Keratinocyte (primary cell): Measurements from ENCODE around the gene C16orf92. TPM values are rescaled to one million over a fixed set of nuclear protein-coding genes. Genes with fewer than 3 reads are reported as not detected.

ENCODE experiments used
- DNase-seq: peaks from one replicate; pipeline ENCODE4 v3.0.0-alpha.2; 2011; ENCODE audit warnings: low read depth, missing footprints, low spot score
- FAIRE-seq: peaks from 2 replicates; lab custom pipeline; 2011; peaks lifted over from hg19 to GRCh38; lab: Jason Lieb, UNC
- H2AFZ ChIP-seq: 2 replicates; pipeline ENCODE4 v1.6.0; 2012; ENCODE audit warnings: low read length, control low read depth, inconsistent platforms; ENCODE audit not compliant: control insufficient read depth
- H3K27ac ChIP-seq: 2 replicates; pipeline ENCODE4 v1.5.1; 2011; ENCODE audit warnings: low read length; ENCODE audit not compliant: control insufficient read depth, insufficient read depth
- H3K27me3 ChIP-seq: 3 replicates; pipeline ENCODE4 v1.6.0; 2011; ENCODE audit warnings: low read length; ENCODE audit not compliant: control insufficient read depth, insufficient read depth; ENCODE audit errors: extremely low read depth
- H3K36me3 ChIP-seq, 2 experiments: 2 replicates in 1 of 2; 3 replicates in 1 of 2; pipeline ENCODE4 v1.5.1; 2011; ENCODE audit warnings: low read length in 2 of 2, mild to moderate bottlenecking in 1 of 2; ENCODE audit not compliant: control insufficient read depth in 2 of 2, insufficient read depth in 2 of 2; ENCODE audit errors: extremely low read depth in 1 of 2
- H3K4me1 ChIP-seq: 3 replicates; pipeline ENCODE4 v1.5.1; 2011; ENCODE audit warnings: low read length; ENCODE audit not compliant: control insufficient read depth, insufficient read depth; ENCODE audit errors: extremely low read depth
- H3K4me2 ChIP-seq: 3 replicates; pipeline ENCODE4 v1.6.0; 2011; ENCODE audit warnings: low read depth, low read length; ENCODE audit not compliant: control insufficient read depth, insufficient read depth; ENCODE audit errors: extremely low read depth
- H3K4me3 ChIP-seq, 3 experiments: fragments of 200-600 bp in 1 of 3; sonication (generic) in 1 of 3; 2 replicates in 2 of 3; 3 replicates in 1 of 3; pipeline ENCODE4 v1.5.1; 2011 to 2016; ENCODE audit warnings: low read length in 3 of 3, mild to moderate bottlenecking in 3 of 3, control low read depth in 2 of 3, inconsistent platforms in 1 of 3, low read depth in 1 of 3, mixed read lengths in 1 of 3, mixed run types in 1 of 3, moderate library complexity in 1 of 3; ENCODE audit not compliant: control insufficient read depth in 2 of 3, insufficient read depth in 2 of 3; ENCODE audit errors: extremely low read depth in 1 of 3
- H3K79me2 ChIP-seq: 2 replicates; pipeline ENCODE4 v1.6.0; 2012; ENCODE audit warnings: low read length; ENCODE audit not compliant: control insufficient read depth, insufficient read depth
- H3K9ac ChIP-seq: 3 replicates; pipeline ENCODE4 v1.6.0; 2011; ENCODE audit warnings: low read length; ENCODE audit not compliant: control insufficient read depth, insufficient read depth; ENCODE audit errors: extremely low read depth
- H3K9me1 ChIP-seq: 3 replicates; pipeline ENCODE4 v1.6.0; 2011; ENCODE audit warnings: low read length; ENCODE audit not compliant: control insufficient read depth, insufficient read depth; ENCODE audit errors: extremely low read depth
- H3K9me3 ChIP-seq: 2 replicates; pipeline ENCODE4 v1.5.1; 2012; ENCODE audit warnings: low read depth, low read length; ENCODE audit not compliant: control insufficient read depth
- H4K20me1 ChIP-seq: 3 replicates; pipeline ENCODE4 v1.6.0; 2011; ENCODE audit warnings: low read length; ENCODE audit not compliant: control insufficient read depth, insufficient read depth; ENCODE audit errors: extremely low read depth
- EZH2 ChIP-seq: IDR thresholded peaks from one replicate; pipeline ENCODE4 v1.6.1; 2012; ENCODE audit warnings: inconsistent platforms, mild to moderate bottlenecking, low read length, moderate library complexity
- dilution Hi-C: fragments of 300-500 bp; cut with MboI; formaldehyde crosslinking; loops from one replicate; pipeline ENCODE4 v1.7.0; 2020; ENCODE audit warnings: low sequenced_read_pairs; ENCODE audit not compliant: extremely low pct_ligation_motif_present
- polyA plus RNA-seq, 5 experiments: library from polyadenylated mRNA; depleted of rRNA in 3 of 5; stranded (reverse) in 3 of 5; stranded (forward) in 1 of 5; unstranded in 1 of 5; fragments of >200 nt; gene quantifications; 1 replicate in 1 of 5; 2 replicates in 3 of 5; 3 replicates in 1 of 5; pipeline versions ENCODE4 v1.2.1 to v1.2.3, GENCODE V29; 2011 to 2012; ENCODE audit warnings: missing spikeins in 2 of 5, low read depth in 1 of 5, low replicate concordance in 1 of 5
- TF ChIP-seq, protein P1 (sequence below), 3 experiments: IDR thresholded peaks in 1 of 3; conservative IDR thresholded peaks in 1 of 3; optimal IDR thresholded peaks in 1 of 3; 2 replicates in 2 of 3; 3 replicates in 1 of 3; pipeline versions ENCODE3 to v1.5.1; 2011; ENCODE audit warnings: low read length in 3 of 3, mild to moderate bottlenecking in 3 of 3, moderate library complexity in 2 of 3, control low read depth in 1 of 3, inconsistent platforms in 1 of 3; ENCODE audit not compliant: insufficient read depth in 2 of 3; ENCODE audit errors: extremely low read depth in 1 of 3

The C16orf92 gene
- polyA plus RNA-seq, 1 donor (not counting 4 experiments of a cell fraction or from before 2014, with no cell fraction given) = not detected

DNA sequence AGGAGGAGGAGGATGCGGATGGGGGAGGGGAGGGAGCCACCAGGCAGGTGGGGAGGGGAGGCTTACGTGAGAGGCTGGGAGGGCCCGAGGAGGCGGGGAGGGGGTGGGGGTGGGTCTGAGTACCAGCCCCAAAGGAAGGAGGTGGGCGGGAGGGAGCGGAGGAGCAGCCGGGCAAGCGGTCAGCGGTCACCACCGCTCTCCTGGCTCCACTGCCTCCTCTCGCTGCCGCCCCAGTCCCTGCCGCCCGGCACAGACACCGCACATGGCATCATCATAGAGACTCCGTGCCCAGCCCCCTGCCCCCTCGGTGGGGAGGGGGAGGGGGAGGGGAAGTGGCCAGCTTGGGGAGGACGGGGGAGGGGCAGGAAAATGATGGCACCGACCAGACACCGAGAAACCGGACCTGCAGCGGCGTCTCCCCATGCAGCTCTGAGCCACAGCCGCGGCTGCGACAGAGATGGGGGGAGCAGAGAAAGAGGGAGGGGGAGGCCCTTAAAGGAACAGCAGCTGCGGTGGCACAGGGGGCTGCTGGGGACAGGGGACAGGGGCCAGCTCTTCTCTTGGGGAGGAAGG is 7.9 kb downstream of the C16orf92 start, which contains the start of gene TLCD3B:
Gene TLCD3B (minus strand): TSS at position 431 of the 573 bp plus-strand sequence. CDS start 744 bp downstream, outside the sequence.
- no peak within 1 kb of the TSS for H3K4me2 ChIP-seq
- no peak within 1 kb of the TSS for H3K9ac ChIP-seq
- peaks cover 41% of the 10 kb centered on the region for H3K27me3 ChIP-seq
- H3K4me3 ChIP-seq = no peak within 1 kb of the TSS
- H3K4me1 ChIP-seq = no peaks in the 10 kb centered on the region
- no peak within 1 kb of the TSS for H2AFZ ChIP-seq
- H3K9me3 ChIP-seq = no peaks in the 10 kb centered on the region
- TF ChIP-seq, protein P1, sequence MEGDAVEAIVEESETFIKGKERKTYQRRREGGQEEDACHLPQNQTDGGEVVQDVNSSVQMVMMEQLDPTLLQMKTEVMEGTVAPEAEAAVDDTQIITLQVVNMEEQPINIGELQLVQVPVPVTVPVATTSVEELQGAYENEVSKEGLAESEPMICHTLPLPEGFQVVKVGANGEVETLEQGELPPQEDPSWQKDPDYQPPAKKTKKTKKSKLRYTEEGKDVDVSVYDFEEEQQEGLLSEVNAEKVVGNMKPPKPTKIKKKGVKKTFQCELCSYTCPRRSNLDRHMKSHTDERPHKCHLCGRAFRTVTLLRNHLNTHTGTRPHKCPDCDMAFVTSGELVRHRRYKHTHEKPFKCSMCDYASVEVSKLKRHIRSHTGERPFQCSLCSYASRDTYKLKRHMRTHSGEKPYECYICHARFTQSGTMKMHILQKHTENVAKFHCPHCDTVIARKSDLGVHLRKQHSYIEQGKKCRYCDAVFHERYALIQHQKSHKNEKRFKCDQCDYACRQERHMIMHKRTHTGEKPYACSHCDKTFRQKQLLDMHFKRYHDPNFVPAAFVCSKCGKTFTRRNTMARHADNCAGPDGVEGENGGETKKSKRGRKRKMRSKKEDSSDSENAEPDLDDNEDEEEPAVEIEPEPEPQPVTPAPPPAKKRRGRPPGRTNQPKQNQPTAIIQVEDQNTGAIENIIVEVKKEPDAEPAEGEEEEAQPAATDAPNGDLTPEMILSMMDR (optimal IDR thresholded peaks at IDR 0.05 in 1 of 3, IDR thresholded peaks at IDR 0.05 in 1 of 3, conservative IDR thresholded peaks at IDR 0.05 in 1 of 3; ENCODE audit: extremely low read depth in 1 of 3, insufficient read depth in 2 of 3, low read length in 3 of 3) = no peak
- TF ChIP-seq EZH2 = no peak
- H3K9me1 ChIP-seq = no peaks in the 10 kb centered on the region
- H4K20me1 ChIP-seq = no peaks in the 10 kb centered on the region
- H3K27ac ChIP-seq = no peak within 1 kb of the TSS
- H3K79me2 ChIP-seq = no peaks in the 10 kb centered on the region
- DNase-seq (no peak), FAIRE-seq (no peak)
- H3K36me3 ChIP-seq = no peaks in the 10 kb centered on the region
- dilution Hi-C loops = no loop called here

DNA sequence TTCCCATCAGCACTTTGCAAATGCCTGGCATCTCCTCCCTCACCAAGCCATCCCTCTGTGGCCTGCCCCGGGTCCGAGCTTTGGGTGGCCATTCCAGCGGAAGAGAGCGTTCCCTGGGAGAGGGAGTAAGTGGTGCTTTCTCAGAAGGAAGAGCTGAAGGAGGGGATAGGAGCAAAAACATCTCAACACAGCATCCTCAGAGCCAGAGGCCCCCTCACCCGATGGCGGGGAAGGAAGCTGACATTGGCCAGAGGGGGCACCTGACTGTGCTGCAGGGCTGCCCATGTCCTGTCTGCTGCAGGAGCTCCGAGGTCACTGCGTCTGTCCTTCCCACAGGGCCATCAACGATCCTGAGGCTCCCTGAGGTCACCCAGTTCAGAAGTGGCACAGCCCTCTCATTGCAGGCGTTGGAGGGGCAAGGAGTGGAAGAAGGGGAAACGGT is 8.5 kb downstream of the C16orf92 start:
- Histone ChIP-seq H3K9me3 (no peaks in the 10 kb centered on the region), H3K36me3 (no peaks in the 10 kb centered on the region), H3K4me2 (no peak overlapping the region), H4K20me1 (no peaks in the 10 kb centered on the region), H3K4me1 (no peaks in the 10 kb centered on the region), H3K27me3 (peaks cover 41% of the 10 kb centered on the region), H3K27ac (no peak overlapping the region), H2AFZ (no peak overlapping the region), H3K9me1 (no peaks in the 10 kb centered on the region), H3K4me3 (no peak overlapping the region), H3K9ac (no peak overlapping the region), H3K79me2 (no peaks in the 10 kb centered on the region)
- TF ChIP-seq, protein P1 (optimal IDR thresholded peaks at IDR 0.05 in 1 of 3, IDR thresholded peaks at IDR 0.05 in 1 of 3, conservative IDR thresholded peaks at IDR 0.05 in 1 of 3; ENCODE audit: extremely low read depth in 1 of 3, insufficient read depth in 2 of 3, low read length in 3 of 3) = no peak
- peak; percentile 70 for TF ChIP-seq EZH2
- FAIRE-seq (no peak), DNase-seq (no peak)
- dilution Hi-C loops = no loop called here
